Mesenteric fat pad (tissue), 1 donor: ENCODE data around the gene SAMHD1. TPM values are rescaled to one million over a fixed set of nuclear protein-coding genes. Genes with fewer than 3 reads are reported as not detected.
"Not testable (repeated sequence)": the region's sequence is repeated elsewhere in the genome, so short reads cannot be mapped to it uniquely, and the experiment has no call there.

Source experiments
- DNase-seq: peaks from one replicate; pipeline ENCODE4 v3.0.0-alpha.2; 2020; ENCODE audit warnings: low spot score
- total RNA-seq: library from RNA; stranded (reverse); fragmentation: NEBNext Ultra II Directional; extraction: Animal tissue kit (Norgen Biotek cat#: 25700); gene quantifications from one replicate; pipeline ENCODE4 v1.2.1, GENCODE V29; 2021
- donor health status: DM: yes; HTN: yes; CAD: no.

Gene SAMHD1
- total RNA-seq, 1 donor from 2014 or later = 280 TPM

- DNase-seq = no peak
Observed at GRCh38 chr20:36855241-36855657, 96.3 kb downstream of the SAMHD1 start.

GRCh38 chr20:36854348-36855240 lies 96.9 kb downstream of the SAMHD1 start:
- no peak for DNase-seq

GRCh38 chr20:36852187-36852586 lies 99.3 kb downstream of the SAMHD1 start:
- no peak for DNase-seq

- DNase-seq = no peak
Observed at GRCh38 chr20:36851490-36851889, 100.0 kb downstream of the SAMHD1 start.

- DNase-seq = no peak
Observed at GRCh38 chr20:36850759-36851158, 100.7 kb downstream of the SAMHD1 start.

GRCh38 chr20:36849333-36850065 lies 102.0 kb downstream of the SAMHD1 start:
- no peak for DNase-seq

- DNase-seq = no peak
Observed at GRCh38 chr20:36848677-36849076, 102.8 kb downstream of the SAMHD1 start.

GRCh38 chr20:36848078-36848660 lies 103.3 kb downstream of the SAMHD1 start:
- DNase-seq = no peak

GRCh38 chr20:36847710-36848040 lies 103.8 kb downstream of the SAMHD1 start:
- DNase-seq = no peak

GRCh38 chr20:36847009-36847709 lies 104.3 kb downstream of the SAMHD1 start:
- DNase-seq = no peak

- no peak for DNase-seq
Observed at GRCh38 chr20:36845288-36845971, 106.1 kb downstream of the SAMHD1 start.

GRCh38 chr20:36841030-36841429 lies 110.5 kb downstream of the SAMHD1 start:
- DNase-seq = not testable (repeated sequence)

Other genes starting within 250 kb of the SAMHD1 start
- 18.6 TPM for gene NDRG3, start 205.6 kb downstream of the SAMHD1 start, total RNA-seq
- 6.4 TPM for gene DSN1, start 177.9 kb downstream of the SAMHD1 start, total RNA-seq
- gene TLDC2, start 75.6 kb downstream of the SAMHD1 start, total RNA-seq = not detected
- gene RBL1, start 144.3 kb upstream of the SAMHD1 start, total RNA-seq = 5.3 TPM
- gene RPN2, start 227.6 kb upstream of the SAMHD1 start, total RNA-seq = 177 TPM
- gene MROH8, start 227.8 kb upstream of the SAMHD1 start, total RNA-seq = 6.9 TPM